Measurements from ENCODE around the gene HINT2.

HINT2 gene

DNA sequence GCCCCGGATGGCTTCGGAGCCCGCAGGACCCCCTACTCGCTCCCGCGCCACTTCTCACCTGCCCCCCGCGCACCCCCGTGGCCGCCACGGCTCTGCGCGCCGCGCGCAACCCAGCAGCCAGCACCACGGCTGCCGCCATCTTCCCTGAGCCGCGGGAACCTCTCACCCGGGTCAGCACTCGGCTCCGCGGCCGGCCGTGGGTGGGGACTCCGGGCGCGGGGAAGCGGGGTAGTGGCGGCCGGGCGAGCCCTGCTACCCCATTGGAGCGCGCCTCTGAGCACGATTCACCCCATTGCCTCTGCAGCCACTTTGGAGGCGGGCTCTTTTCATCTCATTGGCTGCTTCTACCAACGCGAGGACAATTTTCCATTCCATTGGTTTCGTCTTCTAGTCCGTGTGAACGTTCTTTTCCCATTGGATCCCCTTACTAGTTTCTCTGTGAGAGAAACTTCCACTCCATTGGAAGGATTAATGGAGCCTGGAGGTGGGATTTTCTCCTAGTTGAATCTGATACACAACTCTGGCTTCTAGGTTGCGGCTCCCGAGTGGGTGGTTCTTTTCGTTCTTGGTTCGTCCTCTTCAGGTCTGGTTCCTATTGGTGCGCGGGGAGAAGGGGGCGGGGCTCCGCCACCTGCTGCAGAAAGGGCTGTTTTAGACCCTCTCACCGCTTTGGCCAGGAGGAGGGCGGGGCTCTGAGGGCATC lies at the start of gene HINT2:
HINT2 (minus strand) TSS at position 202 of the 703 bp plus-strand sequence; CDS start at position 139, 63 bp downstream.
- DNase-seq: peak; percentile 99

DNA sequence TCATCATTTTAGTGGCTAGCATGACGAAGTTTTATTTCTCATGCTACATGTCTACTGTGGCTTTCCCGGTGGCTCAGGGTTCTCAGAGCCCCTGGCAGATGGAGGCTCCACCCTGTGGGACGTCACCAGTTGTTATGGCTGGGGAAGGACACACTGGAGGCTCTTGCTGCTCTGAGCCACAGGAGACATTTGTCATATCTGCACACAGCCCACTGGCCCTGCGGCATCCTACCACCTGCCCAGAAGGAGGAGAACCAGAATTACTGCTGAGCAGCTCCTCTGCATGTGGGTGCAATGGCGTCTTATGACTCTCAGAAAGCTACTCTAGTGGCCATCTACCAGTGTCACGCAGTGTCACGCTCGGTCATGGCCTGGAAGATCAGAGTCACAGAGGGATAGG lies 48.7 kb upstream of the HINT2 start:
- DNase-seq: no peak

DNA sequence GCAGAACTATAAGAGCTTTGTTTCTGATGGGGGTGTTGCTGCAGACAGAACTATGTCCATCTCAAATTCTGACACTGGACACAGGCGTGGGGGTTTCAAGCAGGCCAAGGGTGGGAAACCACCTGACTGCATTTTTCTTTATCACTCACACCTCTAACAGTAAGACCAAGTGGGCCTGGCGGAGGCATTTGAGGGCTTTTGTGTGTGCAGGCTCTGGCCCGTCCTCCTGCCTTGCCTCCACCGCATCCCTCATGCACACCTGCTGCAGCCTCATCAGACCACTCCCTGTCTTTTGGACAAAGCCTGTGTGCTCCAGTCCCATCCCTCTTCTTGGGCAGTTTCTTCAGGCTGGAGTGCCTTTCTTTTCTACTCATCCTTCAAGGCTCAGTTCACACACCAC lies 47.5 kb upstream of the HINT2 start:
- no peak for DNase-seq

DNA sequence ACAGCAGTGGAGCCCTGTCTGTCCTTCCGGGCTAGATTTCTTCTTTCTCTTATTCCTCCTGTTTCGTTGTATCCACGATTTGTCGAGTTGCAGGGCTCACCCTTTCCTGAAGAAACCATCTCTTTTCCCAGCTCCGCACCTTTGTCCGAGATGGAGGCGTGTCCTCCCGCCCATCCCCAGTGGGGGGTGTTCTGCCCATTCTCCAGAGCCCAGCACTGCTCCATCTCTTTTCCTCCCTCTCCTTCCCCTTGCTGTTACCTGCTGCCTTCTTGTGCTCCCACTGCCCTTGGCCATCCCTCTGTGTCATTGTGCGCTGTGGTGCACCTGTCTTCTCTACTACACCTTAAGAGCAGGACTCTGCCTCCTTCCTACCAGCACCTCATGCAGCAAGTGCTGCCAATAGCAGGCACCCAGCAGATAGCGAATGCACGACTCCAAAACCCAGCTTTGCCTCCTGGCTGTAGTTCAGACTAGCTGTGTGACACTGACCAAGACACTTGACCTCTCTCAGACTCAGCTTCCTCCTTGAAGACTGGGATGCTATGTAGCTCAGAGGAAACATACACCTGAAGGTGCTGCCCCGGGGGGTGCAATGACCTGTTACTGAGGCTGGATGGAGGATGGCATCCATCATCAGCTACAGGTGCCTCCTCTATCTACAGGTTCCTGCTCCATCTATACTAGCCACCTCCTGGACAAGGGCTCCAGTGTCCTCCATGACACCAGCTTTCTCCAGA lies 46.5 kb upstream of the HINT2 start:
- DNase-seq: no peak

DNA sequence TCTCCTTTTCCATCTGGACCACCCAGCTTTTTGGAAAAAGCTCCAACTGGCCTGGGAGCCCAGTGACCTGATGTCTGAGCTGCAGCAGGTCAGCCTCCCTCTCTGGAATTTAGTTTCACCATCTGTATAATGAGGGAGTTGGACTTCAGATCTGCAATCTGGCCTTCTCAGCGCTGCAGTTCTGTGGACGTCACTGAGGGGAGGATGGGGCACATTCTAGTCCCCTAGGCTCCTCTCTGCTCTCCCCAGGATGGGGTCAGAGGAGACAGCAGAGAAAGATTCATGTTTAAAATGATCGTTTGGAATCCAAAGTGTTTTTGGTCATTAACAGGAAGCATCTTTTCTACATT lies 45.1 kb upstream of the HINT2 start:
- DNase-seq: no peak

DNA sequence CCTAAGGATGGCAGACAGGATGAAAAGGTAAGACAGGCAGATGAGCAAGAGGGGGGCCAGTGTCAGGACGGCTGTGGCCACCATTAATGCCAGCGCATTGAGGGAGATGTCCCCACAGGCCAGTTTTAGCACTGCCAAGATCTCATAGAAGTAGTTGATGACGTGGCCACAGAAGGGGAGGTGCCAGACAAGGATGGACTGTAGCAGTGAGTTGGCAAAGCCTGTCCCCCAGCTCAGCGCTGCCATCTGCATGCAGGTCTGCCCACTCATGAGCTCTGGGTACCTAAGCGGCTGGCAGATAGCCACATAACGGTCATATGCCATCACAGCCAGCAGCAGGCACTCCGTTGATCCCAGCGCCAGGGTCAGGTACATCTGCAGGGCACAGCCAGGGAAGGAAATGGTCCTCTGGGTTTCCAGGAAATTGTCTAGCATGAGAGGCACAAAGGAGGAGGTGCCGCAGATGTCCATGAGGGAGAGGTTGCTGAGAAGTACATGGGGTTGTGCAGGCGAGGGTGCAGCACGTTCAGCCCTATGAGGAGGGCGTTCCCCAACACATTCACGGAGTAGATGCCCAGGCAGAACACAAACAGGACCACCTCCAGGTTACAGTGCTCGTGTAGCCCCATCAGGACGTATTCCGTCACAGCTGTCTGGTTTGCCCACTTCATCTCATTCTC lies 44.6 kb upstream of the HINT2 start:
- no peak for DNase-seq

DNA sequence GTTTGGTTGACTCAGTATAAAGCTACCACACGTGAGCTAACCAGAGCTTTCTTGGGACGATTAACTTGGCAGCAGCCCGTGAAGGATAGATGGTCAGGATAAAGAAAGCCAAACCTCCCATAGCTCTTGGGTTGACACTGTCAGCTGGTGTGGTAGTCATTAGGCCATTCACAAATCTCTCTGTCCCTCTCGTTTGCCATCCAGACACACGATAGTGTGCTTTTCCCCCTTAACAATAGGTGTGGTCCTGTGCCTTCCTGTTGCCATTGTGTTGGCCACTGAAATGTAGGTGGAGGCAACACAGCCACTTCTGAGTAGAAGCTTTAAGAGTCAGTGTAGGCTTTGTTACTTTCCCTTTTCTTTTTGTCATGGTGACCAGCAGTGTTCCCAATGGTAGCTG lies 43.6 kb upstream of the HINT2 start:
- DNase-seq: no peak

DNA sequence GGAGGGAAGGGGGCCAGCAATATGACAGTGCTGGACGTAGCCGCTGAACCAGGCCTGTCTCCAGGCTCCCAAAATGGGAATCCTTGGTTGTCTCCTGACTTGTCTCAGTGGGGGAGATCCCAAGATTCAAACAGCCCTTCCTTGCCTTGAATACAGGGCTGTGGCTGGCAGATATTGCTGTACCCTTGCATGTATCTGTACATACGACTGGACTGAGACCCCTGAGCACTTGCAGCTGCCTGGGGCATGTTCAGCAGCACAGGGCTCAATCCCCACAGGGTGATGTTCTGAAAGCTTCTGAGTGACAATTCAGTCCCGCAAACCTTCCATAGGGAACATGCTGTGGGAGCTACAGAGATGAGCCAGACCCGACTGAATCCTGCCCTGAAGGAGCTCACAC lies 42.0 kb upstream of the HINT2 start:
- DNase-seq: no peak

DNA sequence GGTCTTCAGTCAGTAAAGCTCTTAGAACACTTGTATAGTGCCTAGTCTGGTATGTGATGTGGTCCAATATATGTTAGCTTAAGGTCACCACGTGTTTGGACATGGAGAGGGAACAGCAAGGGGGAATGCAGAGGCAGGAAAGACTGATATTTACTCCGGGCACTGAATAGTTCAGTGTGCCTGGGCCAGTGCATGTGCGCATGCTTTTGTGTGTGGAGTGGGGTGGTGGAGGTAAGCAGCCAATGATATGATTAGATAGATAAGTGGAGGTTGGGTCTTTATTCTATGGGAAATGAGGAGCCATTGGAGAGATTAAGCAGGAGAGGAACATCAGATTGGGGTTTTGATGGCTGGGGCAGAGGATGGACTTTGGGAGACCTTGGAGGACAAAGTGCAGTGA lies 41.4 kb upstream of the HINT2 start:
- no peak for DNase-seq

DNA sequence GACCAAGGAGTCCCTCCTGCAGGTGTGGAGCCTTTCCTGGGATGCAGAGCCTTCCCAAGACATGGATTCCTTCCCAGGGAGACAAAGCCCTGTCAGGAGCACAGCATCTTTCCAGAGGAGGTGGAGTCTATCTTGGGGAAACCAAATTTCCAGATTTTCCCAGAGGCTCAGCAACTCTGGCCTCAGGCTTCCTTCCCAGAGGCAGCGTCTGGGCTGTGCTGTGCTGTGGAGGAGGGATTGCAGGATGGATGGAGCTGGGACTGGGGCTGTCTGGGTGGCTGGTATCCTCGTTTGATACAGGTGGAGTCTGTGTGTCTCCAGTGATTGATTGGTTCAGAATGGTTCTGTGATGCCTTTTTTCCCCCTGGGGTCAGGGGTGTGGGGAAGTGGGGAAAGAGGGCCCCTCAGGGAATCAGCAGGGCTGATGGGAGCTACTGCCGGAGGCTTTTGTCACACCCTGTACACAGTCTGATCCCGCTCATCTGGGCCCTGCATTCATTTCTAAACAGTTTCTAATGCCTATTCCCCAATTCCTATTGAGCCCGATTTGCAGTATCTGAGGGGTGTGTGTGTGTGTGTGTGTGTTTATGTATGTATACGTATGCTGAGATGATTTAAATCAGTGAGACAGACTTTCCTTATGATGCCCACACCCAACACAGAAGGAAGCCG lies 39.4 kb upstream of the HINT2 start:
- no peak for DNase-seq

DNA sequence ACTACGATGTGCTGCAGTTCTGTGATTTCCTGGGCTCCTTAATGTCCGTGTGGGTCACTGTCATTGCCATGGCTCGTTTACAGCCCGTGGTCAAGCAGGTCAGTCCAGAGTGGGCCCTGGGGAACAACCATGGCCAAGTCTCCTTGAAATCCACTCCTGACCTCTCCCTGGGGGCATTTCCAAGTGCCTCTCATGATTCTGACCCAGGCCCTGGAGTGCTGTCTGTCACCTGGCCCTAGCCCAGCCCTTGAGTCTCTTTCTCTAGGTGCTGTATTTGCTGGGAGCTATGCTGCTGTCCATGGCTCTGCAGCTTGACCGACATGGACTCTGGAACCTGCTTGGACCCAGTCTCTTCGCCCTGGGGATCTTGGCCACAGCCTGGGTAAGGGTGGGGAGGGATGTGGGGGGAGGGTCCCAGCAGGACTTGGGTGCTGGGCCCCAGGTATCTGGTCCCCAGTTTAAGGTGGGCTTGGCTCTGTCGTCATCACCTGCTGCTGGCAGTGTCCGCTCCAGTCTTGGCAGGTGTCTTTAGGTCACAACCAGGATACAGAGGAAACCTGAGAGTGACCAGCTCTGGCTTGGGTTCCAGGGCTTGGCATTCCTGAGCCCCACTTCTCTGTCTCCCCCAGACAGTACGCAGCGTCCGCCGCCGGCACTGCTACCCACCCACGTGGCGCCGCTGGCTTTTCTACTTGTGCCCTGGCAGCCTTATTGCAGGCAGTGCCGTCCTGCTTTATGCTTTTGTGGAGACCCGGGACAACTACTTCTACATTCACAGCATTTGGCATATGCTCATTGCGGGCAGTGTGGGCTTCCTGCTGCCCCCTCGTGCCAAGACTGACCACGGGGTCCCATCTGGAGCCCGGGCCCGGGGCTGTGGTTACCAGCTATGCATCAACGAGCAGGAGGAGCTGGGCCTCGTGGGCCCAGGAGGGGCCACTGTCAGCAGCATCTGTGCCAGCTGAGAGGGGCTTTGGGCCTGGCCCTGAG lies 38.3 kb upstream of the HINT2 start:
- DNase-seq: no peak

DNA sequence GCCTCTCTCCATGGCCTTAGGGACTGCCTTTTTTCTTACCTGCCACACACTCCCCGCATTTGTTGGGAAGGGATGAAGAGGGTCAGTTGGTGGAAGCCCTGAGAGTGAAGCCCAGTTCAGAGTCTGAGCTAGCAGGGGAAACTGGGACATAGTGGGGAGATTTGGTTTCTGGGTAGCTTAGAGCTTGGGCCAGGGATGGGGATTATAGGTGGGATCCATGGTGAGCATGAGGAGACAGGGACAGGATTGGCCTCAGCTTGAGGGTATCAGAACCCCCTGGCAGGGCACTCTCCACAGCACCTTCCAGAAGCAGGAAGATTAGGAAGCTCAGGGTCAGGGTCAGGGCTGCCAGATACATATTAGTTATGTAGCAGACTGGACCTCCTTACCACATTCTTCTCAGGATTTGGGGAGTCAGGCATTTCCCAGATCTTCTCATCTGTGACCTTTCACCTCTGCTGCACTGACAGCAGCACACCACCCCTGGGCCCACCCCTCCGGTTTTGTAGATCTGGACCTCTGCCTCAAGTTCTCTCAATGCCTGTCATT lies 37.5 kb upstream of the HINT2 start:
- DNase-seq: no peak

DNA sequence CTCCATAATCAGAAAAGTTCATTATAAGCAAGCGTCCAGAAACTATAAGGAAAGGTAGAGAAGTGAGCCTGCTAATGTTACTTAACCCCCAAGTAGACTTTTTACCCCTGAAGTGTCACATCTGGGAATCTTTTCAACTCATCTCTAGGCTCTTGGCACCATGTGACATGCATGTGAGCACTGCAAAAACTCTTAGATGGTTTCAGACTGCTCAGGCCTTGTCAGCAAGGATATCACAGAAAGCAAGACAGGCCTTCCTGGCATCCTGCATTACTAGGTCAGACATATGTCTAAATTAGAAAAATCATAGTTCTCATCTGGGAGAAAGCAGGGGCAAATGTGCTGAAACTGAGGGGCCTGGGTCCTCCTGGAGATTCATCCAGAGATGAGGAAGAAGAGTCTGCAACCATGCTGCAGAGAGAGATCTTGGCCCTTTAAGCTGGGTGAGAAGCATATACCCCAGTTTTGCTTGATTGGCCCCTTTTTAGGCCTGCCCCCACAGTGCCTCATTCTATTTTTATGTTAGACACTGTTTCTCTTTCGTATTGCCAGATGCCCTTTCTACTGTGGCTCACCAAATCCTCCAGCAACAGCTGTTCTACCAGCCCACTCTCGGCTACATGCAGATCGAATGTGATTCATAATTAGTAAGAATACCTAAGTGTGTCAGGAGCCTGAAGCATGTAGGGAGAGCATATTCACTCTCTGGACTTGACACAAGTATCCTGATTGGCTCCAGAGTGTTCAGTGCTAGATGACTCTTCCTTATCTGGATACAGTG lies 33.1 kb upstream of the HINT2 start:
- no peak for DNase-seq

DNA sequence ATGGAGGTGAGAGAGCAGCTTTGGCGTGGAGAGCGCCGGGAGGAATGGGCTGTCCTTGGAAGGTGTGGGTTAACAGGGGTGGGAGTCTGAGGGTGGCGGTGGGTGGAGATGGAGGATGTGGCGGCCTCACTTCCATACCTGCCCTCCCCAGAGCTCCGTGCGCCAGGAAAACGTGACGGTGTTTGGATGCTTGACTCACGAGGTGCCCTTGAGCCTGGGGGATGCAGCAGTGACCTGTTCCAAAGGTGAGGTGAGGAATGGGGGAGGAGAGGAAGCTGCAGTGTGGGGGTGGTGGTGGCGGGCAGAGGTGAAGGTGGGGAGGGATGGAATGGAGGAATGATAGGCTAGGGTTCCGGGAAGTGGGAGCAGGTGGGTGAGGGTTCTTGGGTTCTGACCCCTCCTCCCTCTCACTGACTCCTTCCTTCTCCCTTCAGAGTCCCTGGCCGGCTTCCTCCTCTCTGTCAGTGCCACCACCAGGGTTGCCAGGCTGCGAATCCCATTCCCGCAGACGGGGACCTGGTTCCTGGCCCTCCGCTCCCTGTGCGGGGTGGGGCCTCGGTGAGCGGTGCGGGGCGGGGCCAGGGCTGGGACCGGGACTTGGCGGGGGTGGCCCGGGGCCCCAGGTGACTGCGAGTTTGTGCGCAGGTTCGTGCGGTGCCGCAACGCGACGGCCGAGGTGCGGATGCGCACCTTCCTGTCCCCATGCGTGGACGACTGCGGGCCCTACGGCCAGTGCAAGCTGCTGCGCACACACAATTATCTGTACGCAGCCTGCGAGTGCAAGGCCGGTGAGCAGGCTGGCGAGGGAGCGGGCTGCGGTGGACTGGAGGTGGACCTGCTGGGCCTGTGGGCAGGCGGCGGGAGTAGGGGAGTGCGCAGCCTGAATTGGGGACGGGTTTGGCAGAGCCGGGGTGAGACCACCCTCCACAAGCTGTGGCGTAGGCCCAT lies 31.3 kb upstream of the HINT2 start:
- DNase-seq: no peak

DNA sequence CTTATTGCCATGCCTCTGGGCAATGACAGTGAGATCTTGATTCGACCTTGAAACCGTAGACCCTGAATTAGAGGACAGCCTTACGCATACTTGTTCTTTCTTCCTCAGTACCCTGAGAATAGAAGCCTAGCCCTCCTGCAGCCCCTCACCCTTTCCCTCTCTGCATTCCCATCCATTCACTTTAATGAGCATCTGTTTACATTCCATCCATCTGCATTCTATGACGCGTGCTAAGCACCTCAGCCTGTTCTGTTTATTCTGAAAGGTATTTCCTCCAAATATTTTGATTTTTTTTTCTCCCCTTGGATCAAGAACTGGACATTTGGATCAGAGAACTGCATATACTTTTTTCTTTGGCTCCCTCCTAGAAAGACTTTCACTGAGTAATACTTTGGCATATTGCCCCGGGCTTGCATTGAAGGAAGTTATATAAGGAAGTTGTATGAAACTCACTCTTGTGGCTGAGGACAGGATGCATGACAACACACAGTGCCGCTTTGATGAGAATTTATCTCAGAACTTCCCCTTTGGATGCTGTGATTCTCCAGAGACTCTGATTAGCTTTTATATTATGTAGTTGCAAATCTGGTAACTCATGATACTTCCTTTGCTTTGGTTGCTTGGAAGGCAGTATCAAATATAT lies 29.9 kb upstream of the HINT2 start:
- DNase-seq: no peak

DNA sequence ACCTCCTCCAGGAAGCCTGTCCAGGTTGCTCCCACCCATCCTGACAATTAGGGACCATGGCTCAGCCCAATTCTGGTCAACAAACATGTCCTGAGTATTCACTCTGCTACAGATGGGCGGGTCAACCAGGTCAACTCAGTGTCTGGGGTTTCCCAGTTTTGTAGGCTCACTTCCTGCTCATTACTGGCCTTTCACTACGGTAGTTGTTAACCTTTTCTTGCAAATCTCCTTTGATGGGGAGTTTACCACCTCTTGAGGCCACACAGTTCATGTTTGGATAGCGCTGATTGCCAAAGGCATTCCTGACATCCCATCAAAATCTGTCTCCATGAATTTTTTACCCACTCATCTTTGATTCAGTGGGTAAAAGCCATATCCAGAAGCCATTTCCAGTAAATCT lies 28.0 kb upstream of the HINT2 start:
- DNase-seq: no peak

DNA sequence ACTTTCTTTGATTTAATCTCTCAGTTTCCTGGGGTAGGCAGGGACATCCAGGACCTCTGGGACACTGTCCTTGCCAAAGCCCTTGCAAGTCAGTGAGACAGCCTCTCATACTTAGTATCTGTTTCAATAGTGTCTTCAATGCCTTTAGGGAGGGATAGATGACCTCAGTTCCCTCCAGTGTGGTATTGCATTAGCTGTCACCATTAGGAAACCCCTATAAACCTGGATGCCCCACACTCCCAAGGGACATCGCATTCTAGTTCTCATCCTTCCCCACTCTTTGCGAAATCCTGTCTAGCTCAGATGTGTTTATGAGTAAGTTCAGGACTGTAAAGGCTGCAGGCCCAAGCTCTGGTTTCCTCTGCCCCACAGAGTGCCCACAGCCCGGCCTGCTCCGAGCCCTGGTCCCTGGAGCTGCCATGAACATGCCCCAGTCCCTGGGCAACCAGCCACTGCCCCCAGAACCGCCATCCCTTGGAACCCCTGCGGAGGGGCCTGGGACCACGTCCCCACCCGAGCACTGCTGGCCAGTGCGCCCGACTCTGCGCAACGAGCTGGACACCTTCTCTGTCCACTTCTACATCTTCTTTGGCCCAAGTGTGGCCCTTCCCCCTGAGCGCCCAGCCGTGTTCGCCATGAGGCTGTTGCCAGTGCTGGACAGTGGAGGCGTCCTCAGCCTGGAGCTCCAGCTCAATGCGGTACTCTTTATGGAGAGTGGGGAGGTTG lies 27.3 kb upstream of the HINT2 start:
- DNase-seq: no peak

DNA sequence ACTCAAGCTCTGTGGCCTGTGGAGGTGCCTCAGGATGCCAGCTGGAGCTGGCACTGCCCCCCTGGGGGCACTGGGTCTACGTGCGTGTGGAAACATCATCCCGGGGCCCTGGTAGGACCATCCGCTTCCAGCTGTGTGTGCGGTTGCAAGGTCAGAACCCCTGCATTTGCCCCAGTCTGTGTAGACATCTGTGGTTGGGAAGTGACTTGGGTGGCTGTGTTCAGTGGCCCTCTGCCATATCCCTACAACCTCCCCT lies 26.7 kb upstream of the HINT2 start:
- no peak for DNase-seq

Data from NCI-H2081 treated with DMSO at 0.1 percent for 48 hours (cell line).